K562 (cell line): ENCODE data around the gene HDAC1. TPM values are rescaled to one million over a fixed set of nuclear protein-coding genes. Genes with fewer than 3 reads are reported as not detected.

ENCODE experiments used
- ATAC-seq: fragments of 200-7000 bp; cut with Tn5 transposase; 3 replicates; pipeline ENCODE4 v1.9.1; 2020; ENCODE audit warnings: moderate library complexity
- BruUV-seq: library from RNA; stranded (reverse); fragments of 400-500 nt; replicated peaks from 2 replicates; lab custom pipeline; 2021; lab: Mats Ljungman, UMichigan
- CTCF ChIA-PET: fragments of 300-600 bp; formaldehyde crosslinking; extraction: SDS; loops from one replicate; lab custom pipeline; 2021; ENCODE audit warnings: low intra/inter-chr PET ratio; lab: Yijun Ruan, JAX
- POLR2A ChIA-PET: fragments of 300-600, 350-650 bp; sonication (Branson Sonifier 250); formaldehyde crosslinking; extraction: SDS; loops from one replicate; lab custom pipeline; 2021; ENCODE audit warnings: antibody characterized with exemption, inconsistent platforms; lab: Yijun Ruan, JAX
- DNase-seq, 4 experiments: peaks; one replicate each; pipeline versions ENCODE4 v3.0.0 to v3.0.0-alpha.2; 2011 to 2018; ENCODE audit warnings: low spot score in 3 of 4, mixed read lengths in 3 of 4; ENCODE audit errors: extremely low read depth in 1 of 4
- FAIRE-seq: peaks from 2 replicates; lab custom pipeline; 2011; peaks lifted over from hg19 to GRCh38; lab: Jason Lieb, UNC
- H2AFZ ChIP-seq: 2 replicates; pipeline ENCODE4 v1.6.0; 2011; ENCODE audit warnings: low read depth, low read length, control low read depth, inconsistent platforms
- H3K27ac ChIP-seq: fragments of 200-600 bp; 3 replicates; pipeline ENCODE4 v1.8.0; 2011; ENCODE audit warnings: low read depth, mild to moderate bottlenecking, control low read depth, inconsistent platforms, low read length, moderate library complexity, mixed read lengths; ENCODE audit errors: extremely low read depth
- H3K27me3 ChIP-seq, 2 experiments: fragments of 300-600 bp in 1 of 2; 2 replicates in 1 of 2; 3 replicates in 1 of 2; pipeline versions ENCODE4 v1.6.0 to v1.8.0; 2011; ENCODE audit warnings: inconsistent platforms in 2 of 2, low read length in 2 of 2, mild to moderate bottlenecking in 1 of 2, mixed read lengths in 1 of 2, moderate library complexity in 1 of 2; ENCODE audit not compliant: control insufficient read depth in 2 of 2, insufficient read depth in 2 of 2
- H3K36me3 ChIP-seq: fragments of 300-600 bp; 3 replicates; pipeline ENCODE4 v1.8.0; 2011; ENCODE audit warnings: mild to moderate bottlenecking, low read length, inconsistent platforms; ENCODE audit not compliant: control insufficient read depth, insufficient read depth
- H3K4me1 ChIP-seq, 2 experiments: fragments of 200-600 bp in 1 of 2; replicated peaks in 1 of 2; 2 replicates in 1 of 2; 3 replicates in 1 of 2; pipeline versions ENCODE4 v1.5.1 to v1.8.0; 2011; ENCODE audit warnings: inconsistent platforms in 2 of 2, low read length in 2 of 2, mild to moderate bottlenecking in 1 of 2, mixed read lengths in 1 of 2, moderate library complexity in 1 of 2; ENCODE audit not compliant: control insufficient read depth in 2 of 2, insufficient read depth in 2 of 2
- H3K4me2 ChIP-seq: 2 replicates; pipeline ENCODE4 v1.6.1; 2011; ENCODE audit warnings: low read length, control low read depth, inconsistent platforms, mixed read lengths; ENCODE audit not compliant: insufficient read depth
- H3K4me3 ChIP-seq: fragments of 200-600 bp; sonication (generic), shearing (Covaris generic); 2 replicates; pipeline ENCODE4 v1.5.1; 2016; ENCODE audit warnings: control low read depth, inconsistent platforms
- H3K79me2 ChIP-seq: fragments of 200-600 bp; 3 replicates; pipeline ENCODE4 v1.8.0; 2011; ENCODE audit warnings: low read length, inconsistent platforms; ENCODE audit not compliant: control insufficient read depth, insufficient read depth
- H3K9ac ChIP-seq, 2 experiments: 2 replicates each; pipeline versions ENCODE4 v1.6.0 to v1.6.1; 2011; ENCODE audit warnings: low read depth in 2 of 2, low read length in 2 of 2, control low read depth in 1 of 2, inconsistent platforms in 1 of 2, mild to moderate bottlenecking in 1 of 2, mixed read lengths in 1 of 2; ENCODE audit not compliant: insufficient read depth in 1 of 2
- H3K9me1 ChIP-seq: one replicate; pipeline ENCODE4 v1.6.0; 2011; ENCODE audit warnings: inconsistent platforms, mild to moderate bottlenecking, low read length, moderate library complexity; ENCODE audit not compliant: control insufficient read depth, insufficient read depth
- H3K9me3 ChIP-seq: replicated peaks from 2 replicates; pipeline ENCODE4 v1.5.1; 2011; ENCODE audit warnings: low read depth, low read length, inconsistent platforms; ENCODE audit not compliant: control insufficient read depth, insufficient read depth
- H4K20me1 ChIP-seq: replicated peaks from 2 replicates; pipeline ENCODE4 v1.6.1; 2011; ENCODE audit warnings: low read length, inconsistent platforms, mixed read lengths; ENCODE audit not compliant: control insufficient read depth, insufficient read depth
- ATF7 ChIP-seq: fragments of 450-650 bp; IDR thresholded peaks from 2 replicates; pipeline ENCODE4 v1.7.1; 2014; ENCODE audit warnings: mild to moderate bottlenecking, moderate library complexity
- MCM7 ChIP-seq, 2 experiments: fragments of 450-650 bp; IDR thresholded peaks; 2 replicates each; pipeline ENCODE4 v1.6.1; 2016 to 2018
- WGBS: fragments of 100-300 bp; shearing (Covaris generic); methylation state at CpG from one replicate; pipeline ENCODE4 v1.1.6; 2016; ENCODE audit warnings: low coverage, mixed read lengths; ENCODE audit not compliant: insufficient coverage; ENCODE audit errors: missing lambda C conversion rate; 5-methylcytosine and 5-hydroxymethylcytosine counted together
- in situ Hi-C: fragments of 300-500 bp; cut with MboI; formaldehyde crosslinking; loops from 4 replicates; pipeline ENCODE4 v1.15.0; 2018; ENCODE audit warnings: inconsistent platforms, mixed read lengths
- intact Hi-C: fragments of 100-400 bp; cut with micrococcal nuclease; formaldehyde crosslinking; loops from 2 replicates; pipeline ENCODE4 v1.14.2; 2022
- polyA plus RNA-seq, 8 experiments: library from polyadenylated mRNA; depleted of rRNA in 4 of 8; stranded (reverse) in 5 of 8; unstranded in 3 of 8; fragments of >200 nt; fragmentation: Nextera tagmentation in 2 of 8; fragmentation: Illumina TruSeq in 1 of 8; extraction: Ambion mirVana in 2 of 8; extraction: Trizol in 1 of 8; gene quantifications; 2 replicates each; pipeline versions ENCODE4 v1.2.1 to v1.2.3, GENCODE V29; 2011 to 2014; ENCODE audit warnings: inconsistent platforms in 1 of 8, missing spikeins in 1 of 8
- total RNA-seq, 7 experiments: library from RNA; depleted of rRNA in 6 of 7; stranded (reverse); fragments of >200 nt in 6 of 7; fragmentation: Illumina TruSeq in 2 of 7; extraction: Trizol in 2 of 7; gene quantifications; 2 replicates each; pipeline versions ENCODE4 v1.2.1 to v1.2.3, GENCODE V29; 2011 to 2021; ENCODE audit warnings: low replicate concordance in 1 of 7
- TF ChIP-seq, protein P1 (sequence below): fragments of 450-650 bp; IDR thresholded peaks from 2 replicates; pipeline ENCODE4 v1.7.1; 2018; ENCODE audit warnings: mild to moderate bottlenecking, low read depth; ENCODE audit not compliant: partially characterized antibody
- TF ChIP-seq, protein P2 (sequence below): fragments of 450-650 bp; IDR thresholded peaks from 2 replicates; pipeline ENCODE4 v1.6.1; 2016; ENCODE audit warnings: missing biosample characterization, missing genetic modification characterization
- TF ChIP-seq, protein P3 (sequence below), 2 experiments: fragments of 450-650 bp; conservative IDR thresholded peaks; 2 replicates each; pipeline ENCODE4 v1.6.1; 2017; ENCODE audit warnings: mild to moderate bottlenecking in 2 of 2, moderate library complexity in 2 of 2

Gene HDAC1
- total and polyA plus RNA-seq, 9 of the 15 experiments (the other 6 are each of a cell fraction or from before 2014, with no cell fraction given): 169 to 384 (median 193) TPM

DNA sequence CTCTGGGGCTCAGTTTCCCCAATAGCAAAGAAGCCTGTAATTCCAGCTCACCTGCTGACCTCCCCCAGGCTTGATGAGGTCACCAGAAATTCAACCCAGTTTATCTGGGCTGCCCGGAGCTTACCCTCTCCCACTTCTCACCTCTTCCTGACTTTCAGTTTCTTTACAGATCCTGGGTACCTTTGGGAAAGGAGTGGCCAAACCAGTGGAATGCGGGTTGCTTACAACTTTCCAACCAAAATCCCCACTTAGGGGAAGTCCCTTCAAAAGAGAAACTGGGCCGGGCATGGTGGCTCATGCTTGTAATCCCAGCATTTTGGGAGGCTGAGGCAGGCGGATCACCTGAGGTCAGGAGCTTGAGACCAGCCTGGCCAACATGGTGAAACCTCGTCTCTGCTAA, 50.1 kb downstream of the HDAC1 start:
- no peak for ATAC-seq
- in situ Hi-C loops: no loop called here
- no peak for DNase-seq
- Histone ChIP-seq H2AFZ (no peak overlapping the region), H3K27ac (no peak overlapping the region), H3K9me1 (no peaks in the 10 kb centered on the region), H3K36me3 (no peaks in the 10 kb centered on the region), H3K9ac (peak overlapping the region in 1 of 2 experiments; percentile 18; a peak in 1 of 4 replicates), H4K20me1 (no peaks in the 10 kb centered on the region), H3K79me2 (no peaks in the 10 kb centered on the region), H3K4me2 (no peak overlapping the region), H3K9me3 (no peaks in the 10 kb centered on the region), H3K4me1 (peaks cover 24 to 52% of the 10 kb centered on the region in 2 experiments; a peak in 4 of 5 replicates), H3K4me3 (no peak overlapping the region), H3K27me3 (no peaks in the 10 kb centered on the region)
- POLR2A ChIA-PET: interaction anchor here (1.6 to 2.2 kb wide), 3 partner anchors 10 to 50 kb away, joined by 4 to 9 read pairs (median 5); no protein-coding TSS in a partner anchor
- 42% methylated on average over 5 of the region's 5 CpGs for WGBS
- no TSS peak for BruUV-seq
- CTCF ChIA-PET: no interaction called here
- TF ChIP-seq ATF7 (peak; percentile 40; the same call in 1 of the 2 replicates), MCM7 (IDR thresholded peaks at IDR 0.05) (no peak)
- TF ChIP-seq, protein P1, sequence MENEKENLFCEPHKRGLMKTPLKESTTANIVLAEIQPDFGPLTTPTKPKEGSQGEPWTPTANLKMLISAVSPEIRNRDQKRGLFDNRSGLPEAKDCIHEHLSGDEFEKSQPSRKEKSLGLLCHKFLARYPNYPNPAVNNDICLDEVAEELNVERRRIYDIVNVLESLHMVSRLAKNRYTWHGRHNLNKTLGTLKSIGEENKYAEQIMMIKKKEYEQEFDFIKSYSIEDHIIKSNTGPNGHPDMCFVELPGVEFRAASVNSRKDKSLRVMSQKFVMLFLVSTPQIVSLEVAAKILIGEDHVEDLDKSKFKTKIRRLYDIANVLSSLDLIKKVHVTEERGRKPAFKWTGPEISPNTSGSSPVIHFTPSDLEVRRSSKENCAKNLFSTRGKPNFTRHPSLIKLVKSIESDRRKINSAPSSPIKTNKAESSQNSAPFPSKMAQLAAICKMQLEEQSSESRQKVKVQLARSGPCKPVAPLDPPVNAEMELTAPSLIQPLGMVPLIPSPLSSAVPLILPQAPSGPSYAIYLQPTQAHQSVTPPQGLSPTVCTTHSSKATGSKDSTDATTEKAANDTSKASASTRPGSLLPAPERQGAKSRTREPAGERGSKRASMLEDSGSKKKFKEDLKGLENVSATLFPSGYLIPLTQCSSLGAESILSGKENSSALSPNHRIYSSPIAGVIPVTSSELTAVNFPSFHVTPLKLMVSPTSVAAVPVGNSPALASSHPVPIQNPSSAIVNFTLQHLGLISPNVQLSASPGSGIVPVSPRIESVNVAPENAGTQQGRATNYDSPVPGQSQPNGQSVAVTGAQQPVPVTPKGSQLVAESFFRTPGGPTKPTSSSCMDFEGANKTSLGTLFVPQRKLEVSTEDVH: no peak
- TF ChIP-seq, protein P2, sequence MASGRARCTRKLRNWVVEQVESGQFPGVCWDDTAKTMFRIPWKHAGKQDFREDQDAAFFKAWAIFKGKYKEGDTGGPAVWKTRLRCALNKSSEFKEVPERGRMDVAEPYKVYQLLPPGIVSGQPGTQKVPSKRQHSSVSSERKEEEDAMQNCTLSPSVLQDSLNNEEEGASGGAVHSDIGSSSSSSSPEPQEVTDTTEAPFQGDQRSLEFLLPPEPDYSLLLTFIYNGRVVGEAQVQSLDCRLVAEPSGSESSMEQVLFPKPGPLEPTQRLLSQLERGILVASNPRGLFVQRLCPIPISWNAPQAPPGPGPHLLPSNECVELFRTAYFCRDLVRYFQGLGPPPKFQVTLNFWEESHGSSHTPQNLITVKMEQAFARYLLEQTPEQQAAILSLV (tag): no peak
- TF ChIP-seq, protein P3, sequence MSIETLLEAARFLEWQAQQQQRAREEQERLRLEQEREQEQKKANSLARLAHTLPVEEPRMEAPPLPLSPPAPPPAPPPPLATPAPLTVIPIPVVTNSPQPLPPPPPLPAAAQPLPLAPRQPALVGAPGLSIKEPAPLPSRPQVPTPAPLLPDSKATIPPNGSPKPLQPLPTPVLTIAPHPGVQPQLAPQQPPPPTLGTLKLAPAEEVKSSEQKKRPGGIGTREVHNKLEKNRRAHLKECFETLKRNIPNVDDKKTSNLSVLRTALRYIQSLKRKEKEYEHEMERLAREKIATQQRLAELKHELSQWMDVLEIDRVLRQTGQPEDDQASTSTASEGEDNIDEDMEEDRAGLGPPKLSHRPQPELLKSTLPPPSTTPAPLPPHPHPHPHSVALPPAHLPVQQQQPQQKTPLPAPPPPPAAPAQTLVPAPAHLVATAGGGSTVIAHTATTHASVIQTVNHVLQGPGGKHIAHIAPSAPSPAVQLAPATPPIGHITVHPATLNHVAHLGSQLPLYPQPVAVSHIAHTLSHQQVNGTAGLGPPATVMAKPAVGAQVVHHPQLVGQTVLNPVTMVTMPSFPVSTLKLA (conservative IDR thresholded peaks at IDR 0.05): no peak
- intact Hi-C loops: no loop called here
- FAIRE-seq: no peak
